RPMI7951 (cell line): ENCODE data around the gene RBM11. TPM values are rescaled to one million over a fixed set of nuclear protein-coding genes. Genes with fewer than 3 reads are reported as not detected.
"Not testable (repeated sequence)": the region's sequence is repeated elsewhere in the genome, so short reads cannot be mapped to it uniquely, and the experiment has no call there.

Source experiments
- DNase-seq: peaks from one replicate; pipeline ENCODE4 v3.0.0-alpha.2; 2012; ENCODE audit warnings: low read depth
- total RNA-seq: library from RNA; depleted of rRNA; stranded (reverse); fragments of >200 nt; shearing (Covaris generic); gene quantifications from 2 replicates; pipeline ENCODE4 v1.2.3, GENCODE V29; 2014; rRNA removed

Gene RBM11, protein sequence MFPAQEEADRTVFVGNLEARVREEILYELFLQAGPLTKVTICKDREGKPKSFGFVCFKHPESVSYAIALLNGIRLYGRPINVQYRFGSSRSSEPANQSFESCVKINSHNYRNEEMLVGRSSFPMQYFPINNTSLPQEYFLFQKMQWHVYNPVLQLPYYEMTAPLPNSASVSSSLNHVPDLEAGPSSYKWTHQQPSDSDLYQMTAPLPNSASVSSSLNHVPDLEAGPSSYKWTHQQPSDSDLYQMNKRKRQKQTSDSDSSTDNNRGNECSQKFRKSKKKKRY
- not detected in 2 replicates for total RNA-seq

DNA sequence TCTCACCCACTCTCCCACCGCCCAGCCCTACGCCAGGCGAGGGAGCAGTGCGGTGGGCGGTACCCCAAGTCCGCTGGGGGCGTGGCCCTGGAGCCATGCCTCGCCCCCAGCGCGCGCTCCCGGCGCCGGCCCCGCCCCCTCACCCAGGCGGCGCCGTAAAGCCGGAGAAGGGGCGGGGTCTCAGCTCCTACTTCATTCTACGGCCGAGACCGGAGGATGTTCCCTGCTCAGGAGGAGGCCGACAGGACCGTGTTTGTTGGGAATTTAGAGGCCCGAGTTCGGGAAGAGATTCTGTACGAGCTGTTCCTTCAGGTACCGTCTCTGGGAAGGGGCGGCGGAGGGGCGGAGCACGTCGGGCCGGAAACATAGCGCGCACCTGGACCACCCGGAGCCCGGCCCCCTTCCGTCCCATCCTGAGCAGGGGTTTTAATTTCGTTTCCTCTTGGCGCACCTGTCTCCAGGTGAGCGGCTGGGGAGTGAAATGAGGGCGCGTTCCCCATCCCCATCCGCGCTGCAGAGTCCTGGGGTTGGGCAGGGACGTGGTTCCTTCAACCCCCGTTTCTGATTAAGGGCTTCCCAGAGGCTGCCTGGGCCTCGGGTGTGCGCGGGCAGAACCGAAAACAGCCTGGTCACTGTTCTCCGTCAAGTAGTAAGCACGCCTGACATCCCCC lies at the start of gene RBM11:
RBM11 (plus strand) TSS at position 187 of the 671 bp plus-strand sequence; CDS start at position 217, 30 bp downstream.
- peak; percentile 24 for DNase-seq

GRCh38 chr21:14166463-14167223 lies 49.3 kb upstream of the RBM11 start:
- DNase-seq, result not testable (repeated sequence)

DNA sequence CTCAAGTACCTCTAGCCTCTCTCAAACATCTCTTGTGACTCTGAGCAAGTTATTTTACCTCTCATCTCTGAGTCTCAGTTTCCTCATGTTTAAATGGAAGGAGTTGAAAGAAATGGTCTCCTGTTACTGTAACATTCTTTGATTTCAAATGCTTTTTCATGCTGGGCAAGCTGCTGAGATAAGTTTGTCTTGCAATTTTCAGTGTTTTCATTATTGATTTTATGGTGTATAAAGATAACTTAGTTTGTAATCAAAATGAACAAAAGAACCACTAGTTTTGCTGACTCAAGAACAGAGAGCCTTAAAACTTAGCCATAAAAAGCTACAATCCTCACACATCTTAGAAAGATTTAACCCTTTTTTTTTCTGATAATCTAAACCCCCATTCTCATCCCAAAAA lies 9.7 kb upstream of the RBM11 start:
- DNase-seq, result no peak

DNA sequence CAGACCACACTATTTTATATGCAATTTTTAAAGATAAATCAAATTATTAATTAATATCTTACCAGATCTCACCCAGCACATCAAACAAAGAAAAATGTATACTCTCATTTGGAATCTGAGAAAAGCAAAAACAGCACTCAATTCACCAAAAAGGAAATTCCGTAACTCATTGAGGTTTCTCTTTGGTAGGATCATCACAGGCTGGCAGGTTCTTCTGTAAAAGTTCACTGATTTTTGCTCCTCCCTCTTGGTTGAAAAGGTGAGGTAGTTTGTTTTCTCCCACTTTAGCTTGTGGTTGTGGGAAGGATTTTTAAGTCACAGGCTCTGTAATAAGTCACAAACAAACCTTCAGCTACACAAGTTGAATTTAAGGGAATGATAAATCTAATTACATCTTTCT lies 5.2 kb upstream of the RBM11 start, which contains the start of gene LIPI:
LIPI (minus strand) TSS at position 218 of the 400 bp plus-strand sequence; CDS start at position 108, 110 bp downstream.
- DNase-seq, result no peak

- no peak for DNase-seq
Observed at GRCh38 chr21:14213164-14213563, 2.8 kb upstream of the RBM11 start.

DNA sequence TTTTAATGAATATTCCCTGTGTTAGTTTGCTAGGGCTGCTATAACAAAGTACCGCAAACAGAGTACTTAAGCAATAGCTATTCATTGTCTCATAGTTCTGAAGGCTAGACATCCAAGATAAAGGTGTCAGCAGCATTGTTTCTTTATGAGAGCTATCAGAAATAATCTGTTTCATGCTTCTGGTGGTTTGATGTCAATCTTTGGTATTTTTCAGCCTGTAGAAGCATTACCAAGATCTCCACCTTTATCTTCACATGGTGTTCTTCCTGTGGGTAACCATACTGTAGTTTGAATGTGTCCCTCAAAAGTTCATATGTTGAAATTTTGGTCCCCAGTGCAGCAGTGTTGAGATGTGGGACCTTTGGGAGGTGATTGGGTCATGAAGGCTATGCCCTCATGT lies 7.4 kb downstream of the RBM11 start:
- DNase-seq, result no peak

DNA sequence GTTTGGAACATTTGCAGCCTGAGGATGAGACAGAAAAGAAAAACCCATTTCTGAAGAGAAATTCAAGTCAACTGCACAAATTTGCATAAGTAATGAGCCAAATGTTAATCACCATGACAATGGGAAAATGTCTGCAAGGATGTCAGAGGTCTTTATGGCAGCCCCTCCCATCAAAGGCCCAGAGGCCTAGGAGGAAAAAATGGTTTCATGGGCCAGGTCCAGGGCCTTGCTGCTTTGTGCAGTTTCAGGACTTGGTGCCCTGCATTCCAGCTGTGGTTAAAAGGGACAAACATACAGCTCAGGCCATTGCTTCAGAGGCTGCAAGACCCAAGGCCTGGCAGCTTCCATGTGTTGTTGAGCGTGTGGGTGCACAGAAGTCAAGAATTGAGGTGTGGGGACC lies 13.4 kb downstream of the RBM11 start:
- DNase-seq, result no peak

- no peak for DNase-seq
Observed at GRCh38 chr21:14235101-14235500, 19.1 kb downstream of the RBM11 start.

- no peak for DNase-seq
Observed at GRCh38 chr21:14236180-14236579, 20.2 kb downstream of the RBM11 start.

- DNase-seq, result no peak
Observed at GRCh38 chr21:14239281-14239680, 23.3 kb downstream of the RBM11 start.

DNA sequence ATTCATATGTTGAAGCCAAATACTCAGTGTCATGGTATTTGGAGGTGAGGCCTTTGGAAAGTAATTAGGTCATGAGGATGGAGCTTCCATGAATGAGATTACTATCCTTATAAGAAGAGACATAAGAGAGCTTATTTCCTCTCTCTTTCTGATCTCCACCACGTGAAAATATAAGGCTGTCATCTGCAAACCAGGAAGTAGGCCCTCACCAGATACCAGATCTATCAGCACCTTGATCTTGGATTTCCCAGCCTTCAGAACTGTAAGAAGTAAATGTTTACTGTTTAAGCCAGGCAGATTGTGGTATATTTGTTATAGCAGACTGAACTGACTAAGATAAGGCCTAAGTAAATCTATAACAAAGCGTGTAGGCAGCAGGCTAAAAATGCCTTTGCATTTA lies 25.3 kb downstream of the RBM11 start:
- no peak for DNase-seq

GRCh38 chr21:14243461-14243860 lies 27.5 kb downstream of the RBM11 start:
- DNase-seq, result no peak

GRCh38 chr21:14243874-14244273 lies 27.9 kb downstream of the RBM11 start:
- no peak for DNase-seq

GRCh38 chr21:14244911-14245310 lies 29.0 kb downstream of the RBM11 start:
- DNase-seq, result no peak

DNA sequence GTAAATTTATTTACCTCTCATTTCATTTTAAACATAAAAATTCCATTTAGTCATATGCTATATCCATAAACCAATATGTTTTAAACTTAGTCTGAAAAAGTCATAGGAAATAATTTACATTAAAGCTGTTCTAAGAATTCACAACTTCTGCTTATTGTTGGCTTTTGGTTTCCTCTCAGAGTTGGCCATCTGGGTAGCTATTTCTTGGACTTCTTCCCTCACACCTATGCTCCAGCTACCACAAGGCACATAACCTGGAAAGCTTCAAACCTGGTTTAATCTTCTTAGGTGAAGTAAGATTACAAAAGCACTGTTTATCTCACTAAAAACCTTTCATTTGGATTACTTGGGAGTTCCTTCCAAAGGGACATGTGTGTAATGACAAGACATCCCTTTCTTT lies 29.8 kb downstream of the RBM11 start:
- no peak for DNase-seq

DNA sequence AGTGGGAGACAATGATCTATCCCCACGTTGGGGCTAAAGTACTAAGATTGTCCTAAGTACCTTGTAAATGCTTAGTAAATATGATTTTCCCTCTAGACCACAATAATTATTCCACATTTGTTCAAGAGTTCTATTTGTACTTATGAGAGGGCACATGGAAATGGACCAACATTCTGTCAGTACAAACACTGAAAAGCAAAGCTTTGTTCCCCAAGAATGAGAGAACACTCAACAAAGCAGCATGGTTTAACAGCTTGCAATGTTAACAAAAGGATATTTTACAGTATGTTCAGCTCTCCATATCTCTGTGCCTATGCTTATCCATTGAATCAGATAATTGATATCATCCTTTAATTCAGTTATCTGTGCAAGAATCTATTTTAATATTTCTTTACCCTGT lies 35.4 kb downstream of the RBM11 start:
- no peak for DNase-seq

- peak; percentile 50 for DNase-seq
Observed at GRCh38 chr21:14259747-14260146, 43.8 kb downstream of the RBM11 start.

- no peak for DNase-seq
Observed at GRCh38 chr21:14260174-14260764, 44.3 kb downstream of the RBM11 start.

GRCh38 chr21:14262039-14262438 lies 46.1 kb downstream of the RBM11 start:
- no peak for DNase-seq

DNA sequence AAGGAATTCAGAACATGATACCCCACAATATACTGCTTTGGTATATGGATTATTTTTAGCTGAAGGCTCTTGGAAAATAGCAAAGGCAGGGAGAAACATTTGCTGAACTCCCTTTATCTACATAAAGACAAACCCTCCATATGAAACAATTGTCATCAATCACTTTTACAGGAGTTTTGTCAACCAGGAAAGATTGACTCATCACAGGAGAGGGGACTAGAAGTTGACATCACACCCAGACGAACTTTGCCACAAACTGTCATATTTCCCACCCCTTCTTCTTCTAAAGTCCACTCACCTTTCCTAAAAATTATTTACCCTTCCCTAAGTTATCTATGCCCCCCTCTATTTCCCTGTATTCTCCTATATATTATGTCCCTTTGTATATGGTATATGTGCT lies 47.9 kb downstream of the RBM11 start:
- DNase-seq, result no peak

DNA sequence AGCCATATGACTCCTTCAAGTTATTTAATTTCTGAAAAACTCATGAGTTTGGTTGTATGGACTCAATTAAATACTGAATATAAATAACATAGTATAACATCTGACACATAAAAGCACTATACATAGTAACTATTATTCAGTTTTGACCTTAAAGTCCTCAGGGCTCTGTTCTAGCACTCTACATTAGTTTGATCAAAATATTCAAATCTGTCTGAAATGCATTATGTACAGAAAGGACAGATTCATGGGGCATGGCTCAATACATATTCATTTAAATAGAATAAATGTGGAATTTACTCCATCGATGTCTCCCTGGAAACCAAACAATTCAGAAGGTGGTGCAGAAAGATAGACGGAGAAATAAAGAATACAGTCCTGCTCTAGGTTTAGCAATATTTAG lies 49.1 kb downstream of the RBM11 start:
- no peak for DNase-seq

- no peak for DNase-seq
Observed at GRCh38 chr21:14267076-14267475, 51.1 kb downstream of the RBM11 start.
